Stimulated activated CD8-positive, alpha-beta memory T cell treated with anti-CD3 and anti-CD28 coated beads, Interleukin-4, amount 100 ng/mL, for 24 hours (primary cell): ENCODE measurements around the gene CD79A.
"Not testable (repeated sequence)": the region's sequence is repeated elsewhere in the genome, so short reads cannot be mapped to it uniquely, and the experiment has no call there.

Experiments
- DNase-seq: peaks from one replicate; pipeline ENCODE4 v3.0.0-alpha.2; 2020; ENCODE audit warnings: low read depth

CD79A gene

DNA sequence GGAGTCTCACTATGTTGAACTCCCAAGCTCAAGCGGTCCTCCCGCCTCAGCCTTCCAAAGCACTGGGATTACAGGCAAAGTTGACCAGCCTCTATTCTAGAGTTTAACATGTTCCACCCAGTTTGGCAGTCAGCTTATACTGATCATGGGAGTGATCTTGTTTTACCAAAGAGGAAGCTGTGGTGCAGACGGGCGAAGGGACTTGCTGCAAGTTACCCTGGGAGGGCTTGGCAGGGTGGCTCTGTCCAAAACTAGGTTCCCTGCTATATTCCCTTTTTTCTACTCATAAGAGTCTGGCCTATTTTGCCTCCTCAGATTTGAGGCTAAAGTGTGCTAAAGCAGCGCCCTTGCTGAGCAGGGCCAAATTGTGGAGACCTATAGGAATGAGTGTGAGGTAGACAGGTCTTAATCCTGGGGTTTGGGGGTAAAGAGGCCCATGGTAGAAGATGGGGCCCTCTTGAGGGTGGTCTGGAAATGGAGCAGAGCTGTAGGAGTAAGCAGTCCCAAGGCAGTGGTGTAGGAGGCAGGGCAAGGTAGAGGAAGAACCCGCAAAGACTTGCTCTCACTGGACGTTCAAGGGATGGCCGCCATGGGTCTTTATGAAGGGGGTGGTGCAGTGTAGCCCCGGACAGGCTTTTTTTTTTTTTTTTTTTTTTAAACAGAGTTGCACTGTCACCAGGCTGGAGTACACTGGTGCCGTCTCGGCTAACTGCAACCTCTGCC lies 13.7 kb upstream of the CD79A start:
- DNase-seq, result no peak

DNA sequence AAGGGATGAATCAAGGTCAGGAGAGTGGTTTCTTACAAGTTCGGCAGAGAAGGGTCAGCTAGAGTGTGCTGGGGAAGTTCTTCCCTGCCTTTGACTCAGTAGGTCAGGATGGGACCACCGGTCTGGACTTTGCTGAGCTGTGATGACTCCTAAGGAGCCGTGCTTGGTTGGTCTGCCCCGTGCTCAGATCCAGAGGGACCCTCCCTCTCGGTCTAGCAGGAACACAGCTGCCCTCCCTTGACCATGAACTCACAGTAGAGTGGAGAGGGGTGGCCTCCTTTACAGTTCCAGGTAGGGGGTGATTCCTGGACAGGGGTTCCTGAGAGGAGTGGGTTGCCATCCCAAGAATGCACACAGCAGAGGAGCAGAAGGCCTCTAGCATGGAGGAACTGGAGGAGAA lies 12.7 kb upstream of the CD79A start:
- no peak for DNase-seq

DNA sequence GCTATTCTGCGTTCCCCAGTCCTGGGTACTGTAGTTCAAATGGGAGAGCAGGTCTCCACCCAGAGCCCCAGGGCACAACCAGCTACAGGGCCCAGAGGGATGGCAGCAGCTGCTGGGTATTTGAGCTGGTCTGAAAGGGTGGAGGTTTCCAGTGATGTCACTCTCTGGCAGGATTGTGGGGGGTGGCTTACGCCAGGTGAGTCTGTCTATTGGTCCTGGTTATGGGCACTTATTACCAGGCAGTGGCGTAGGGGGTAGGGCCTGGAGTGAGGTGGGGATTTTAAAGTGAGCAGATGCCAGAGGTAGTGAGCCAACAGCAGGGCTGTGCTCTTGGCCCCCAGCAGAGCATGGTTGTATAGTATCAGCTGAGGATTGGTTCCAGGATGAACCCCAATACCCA lies 10.8 kb upstream of the CD79A start:
- DNase-seq, result no peak

DNA sequence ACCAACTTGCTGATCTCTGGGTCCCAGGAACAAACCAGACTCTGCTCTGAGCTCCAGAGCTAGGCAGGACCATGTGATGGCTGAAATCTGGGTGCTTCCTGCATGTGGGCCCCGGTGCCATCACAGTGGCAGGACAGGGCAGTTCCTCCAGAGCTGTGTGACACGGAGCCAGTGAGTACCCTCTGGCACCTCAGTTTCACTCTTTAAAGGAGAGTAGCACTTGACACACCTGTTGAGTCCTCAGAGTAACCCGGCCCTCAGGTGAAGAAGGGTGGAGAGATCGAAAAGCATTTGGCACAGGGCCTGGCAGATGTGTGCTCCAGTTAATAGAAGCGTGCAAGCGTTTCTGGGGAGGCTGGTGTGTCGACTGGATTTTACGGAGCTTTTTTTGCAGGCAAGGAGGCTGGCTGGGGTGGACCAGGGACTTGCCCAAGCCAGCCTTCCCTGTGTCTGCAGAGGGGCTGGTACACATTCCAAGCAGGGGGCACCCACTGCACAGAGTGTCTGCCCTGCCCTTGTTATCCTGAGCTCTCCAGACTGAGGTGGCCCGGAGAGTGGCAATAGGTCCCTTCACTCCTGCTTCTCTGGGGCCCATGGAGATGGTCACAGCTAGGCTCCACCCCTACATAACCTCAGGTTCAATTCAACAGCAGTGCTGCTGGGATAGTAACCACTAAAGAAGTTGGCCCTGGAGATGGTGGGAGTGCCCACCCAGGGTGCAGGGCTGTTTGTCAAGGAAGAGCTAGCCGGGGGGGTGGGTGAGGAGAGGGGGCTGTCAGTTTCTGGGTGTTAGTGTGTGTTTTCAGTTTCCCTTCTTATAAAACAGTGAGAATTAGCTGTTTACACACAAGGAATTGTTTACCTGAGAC lies 8.7 kb upstream of the CD79A start:
- no peak for DNase-seq

GRCh38 chr19:41868989-41869300 lies 8.1 kb upstream of the CD79A start:
- DNase-seq, result no peak

DNA sequence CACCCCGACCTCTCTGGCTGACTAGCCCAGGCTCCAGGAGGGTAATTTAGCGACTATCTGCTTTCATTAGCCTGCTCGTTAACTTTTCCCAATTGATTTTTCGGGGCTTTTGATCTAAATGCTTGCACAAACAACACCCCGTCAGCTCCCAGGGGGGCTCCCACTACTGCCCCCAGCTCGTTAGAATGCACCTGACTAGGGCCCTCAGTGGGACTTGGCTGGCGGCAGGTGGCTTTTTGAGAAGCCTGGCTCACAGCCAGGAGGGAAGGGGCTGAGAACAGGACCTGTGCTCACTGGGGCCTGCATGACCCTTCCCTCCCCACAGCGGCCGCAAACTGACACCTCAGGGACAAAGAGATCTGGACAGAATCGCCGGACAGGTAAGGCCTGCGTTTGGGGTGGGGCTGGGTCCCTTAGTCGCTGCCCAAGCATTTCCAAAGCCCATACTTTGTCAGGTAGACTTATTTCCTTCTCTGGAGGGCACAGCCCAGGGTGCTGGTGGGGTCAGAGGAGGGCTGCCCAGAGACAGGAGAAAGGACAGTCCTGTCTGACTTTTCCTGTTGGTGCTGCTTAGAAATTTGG lies 7.6 kb upstream of the CD79A start:
- DNase-seq, result no peak

DNA sequence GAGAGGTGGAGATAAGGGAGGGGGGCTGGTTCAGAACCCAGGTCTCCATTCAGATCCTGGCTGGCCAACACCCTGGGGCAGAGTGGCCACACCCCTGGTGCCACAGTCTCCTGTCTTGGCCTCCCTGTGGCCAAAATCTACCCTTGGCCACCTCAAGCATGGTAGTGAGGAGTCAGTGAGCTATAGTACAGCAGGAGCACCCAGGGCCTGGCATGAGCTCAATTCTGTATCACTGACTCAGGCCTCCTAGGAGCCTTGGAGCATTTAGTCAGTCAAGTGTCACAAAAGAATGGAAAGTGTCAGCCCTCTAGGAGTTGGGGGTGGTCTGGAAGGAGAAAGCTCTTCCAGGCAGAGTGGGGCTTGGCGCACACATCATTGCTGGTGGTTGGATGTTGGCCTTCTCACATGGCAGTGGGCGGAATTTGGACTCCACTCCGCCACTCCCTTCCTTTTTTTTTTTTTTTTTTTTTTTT lies 6.6 kb upstream of the CD79A start:
- DNase-seq, result no peak

- peak; percentile 41 for DNase-seq
These were observed 5.3 kb upstream of the CD79A start for GRCh38 chr19:41871573-41872383.

DNA sequence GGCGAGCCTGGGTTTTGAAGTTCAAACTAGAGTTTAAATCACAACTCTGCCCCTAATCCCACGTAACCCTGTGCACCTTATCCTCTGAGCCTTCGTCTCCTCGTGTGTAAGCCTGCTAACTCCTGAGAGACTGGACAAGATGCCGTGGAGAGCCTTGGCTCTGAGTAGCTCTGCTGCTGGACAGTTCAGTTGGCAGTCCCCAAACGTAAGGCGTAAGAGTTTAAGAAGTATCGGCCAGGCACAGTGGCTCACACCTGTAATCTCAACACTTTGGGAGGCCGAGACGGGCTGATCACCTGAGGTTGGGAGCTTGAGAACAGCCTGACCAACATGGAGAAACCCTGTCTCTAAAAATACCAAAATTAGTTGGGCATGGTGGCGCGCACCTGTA lies 4.7 kb upstream of the CD79A start:
- DNase-seq, result no peak

GRCh38 chr19:41872775-41873647 lies 4.1 kb upstream of the CD79A start:
- peak; percentile 46 for DNase-seq

DNA sequence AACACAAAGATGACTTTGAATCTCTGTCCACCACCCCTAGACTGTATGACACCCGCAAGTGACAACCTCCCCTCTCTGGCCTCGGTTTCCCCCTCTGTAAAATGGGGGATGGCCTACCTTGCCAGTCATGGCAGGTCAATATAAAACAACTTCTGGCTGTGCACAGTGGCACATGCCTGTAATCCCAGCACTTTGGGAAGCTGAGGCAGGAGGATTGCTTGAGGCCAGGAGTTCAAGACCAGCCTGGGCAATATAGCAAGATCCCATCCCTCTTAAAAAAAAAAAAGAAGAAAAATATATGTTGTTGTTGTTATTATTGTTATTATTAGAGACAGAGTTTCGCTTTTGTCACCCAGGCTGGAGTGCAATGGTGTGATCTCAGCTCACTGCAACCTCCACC lies 1.1 kb upstream of the CD79A start:
- not testable (repeated sequence) for DNase-seq

DNA sequence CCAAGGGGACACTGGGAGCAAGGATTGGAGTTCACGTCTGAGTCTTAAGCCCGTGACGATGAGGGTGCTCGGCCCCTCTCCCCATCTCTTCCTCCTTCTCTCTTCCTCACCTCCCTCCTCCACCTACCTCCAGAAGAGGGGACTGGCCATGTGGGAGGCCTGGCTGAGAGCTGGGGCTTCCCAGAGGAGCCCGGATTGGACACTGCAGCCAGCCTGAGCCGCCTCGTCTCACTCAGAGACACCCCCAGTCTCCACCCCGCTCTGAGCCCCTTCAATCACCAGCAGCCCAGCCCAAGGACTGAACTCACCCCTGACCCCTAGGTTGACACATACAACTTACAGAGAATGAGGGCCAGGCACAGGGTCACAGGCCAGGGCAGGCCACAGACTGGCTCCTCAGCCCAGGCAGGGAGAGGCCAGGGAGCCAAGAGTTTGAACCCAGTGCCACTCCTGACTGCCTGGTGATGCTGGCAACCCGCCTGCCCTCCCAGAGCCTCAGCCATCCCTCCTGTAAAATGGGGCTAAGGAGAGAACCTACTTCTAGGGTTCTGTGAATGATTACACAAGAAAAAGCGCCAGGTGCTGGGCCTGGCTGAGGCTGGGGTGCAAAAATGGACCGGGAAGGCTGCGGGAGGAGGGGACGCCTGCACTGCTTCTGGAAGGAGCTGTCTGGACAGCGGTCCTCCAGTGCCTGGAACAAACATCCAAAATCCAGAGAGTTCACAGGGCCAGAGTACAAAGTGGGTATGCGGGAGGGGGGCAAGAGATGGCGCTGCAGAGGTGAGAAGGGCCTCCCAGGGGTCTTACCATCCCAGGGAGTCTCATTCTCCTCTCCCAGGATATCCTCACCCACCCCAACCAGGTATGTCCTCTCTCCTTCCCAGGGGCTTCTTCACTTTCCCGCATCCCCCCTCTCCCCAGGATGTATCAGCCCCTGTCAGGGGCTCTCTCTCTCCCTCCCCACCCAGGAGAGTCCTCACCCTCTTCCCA lies 1.1 kb downstream of the CD79A start:
- no peak for DNase-seq

GRCh38 chr19:41879080-41879479 lies 2.0 kb downstream of the CD79A start:
- DNase-seq, result no peak

- DNase-seq, result no peak
These were observed 2.7 kb downstream of the CD79A start for GRCh38 chr19:41879670-41880328.

GRCh38 chr19:41880329-41880708 lies 3.2 kb downstream of the CD79A start:
- DNase-seq, result no peak

GRCh38 chr19:41882568-41883462 lies 5.7 kb downstream of the CD79A start, which contains the start of gene ARHGEF1:
TSS of gene ARHGEF1 (plus strand) at chr19:41883184. CDS start at chr19:41888083, 4,899 bp downstream.
- DNase-seq, result peak; percentile 53

DNA sequence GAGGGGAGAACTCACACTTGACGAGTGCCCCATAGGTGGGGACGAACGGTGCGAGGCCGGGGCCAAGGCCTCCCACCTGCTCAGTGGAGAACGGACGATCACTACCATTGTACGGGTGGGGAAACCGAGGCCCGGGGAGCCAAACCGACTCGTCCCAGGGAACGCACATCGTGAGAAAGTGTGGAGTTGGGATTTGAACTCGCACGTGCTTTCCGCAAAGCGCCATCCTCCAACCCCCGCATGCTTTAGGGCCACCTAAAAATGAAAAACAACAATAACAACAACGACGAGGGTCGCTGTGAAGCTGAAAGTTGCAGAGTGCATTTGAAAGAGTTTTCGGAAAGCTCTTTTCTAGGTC lies 6.4 kb downstream of the CD79A start:
- no peak for DNase-seq
